H1 (cell line): ENCODE measurements around the gene ZNF66. TPM values are rescaled to one million over a fixed set of nuclear protein-coding genes. Genes with fewer than 3 reads are reported as not detected.

Source experiments
- CTCF ChIA-PET: fragments of 300-600 bp; sonication (Branson Sonifier 250); formaldehyde crosslinking; loops from one replicate; lab custom pipeline; 2021; ENCODE audit not compliant: partially characterized antibody; lab: Charles Lee
- POLR2A ChIA-PET: fragments of 300-600 bp; sonication (Branson Sonifier 250); formaldehyde crosslinking; loops from one replicate; lab custom pipeline; 2021; ENCODE audit warnings: inconsistent platforms; ENCODE audit not compliant: partially characterized antibody; lab: Charles Lee
- DNase-seq, 2 experiments: peaks; one replicate each; pipeline versions ENCODE4 v3.0.0 to v3.0.0-alpha.2; 2010 to 2022; ENCODE audit warnings: low spot score in 2 of 2, low read depth in 1 of 2, mixed read lengths in 1 of 2
- FAIRE-seq: peaks from 2 replicates; lab custom pipeline; 2011; peaks lifted over from hg19 to GRCh38; lab: Jason Lieb, UNC
- H2AFZ ChIP-seq: 2 replicates; pipeline ENCODE4 v1.8.1; 2012; ENCODE audit warnings: low read length, inconsistent platforms
- H2AK5ac ChIP-seq: 2 replicates; pipeline ENCODE4 v1.6.1; 2013; ENCODE audit warnings: low read depth, low read length
- H2BK120ac ChIP-seq: replicated peaks from 2 replicates; pipeline ENCODE3; 2013; ENCODE audit warnings: low read depth, low read length, inconsistent platforms
- H2BK12ac ChIP-seq: 2 replicates; pipeline ENCODE4 v1.6.1; 2013; ENCODE audit warnings: low read depth, low read length
- H2BK15ac ChIP-seq: 2 replicates; pipeline ENCODE4 v1.6.1; 2013; ENCODE audit warnings: low read length
- H2BK20ac ChIP-seq: 2 replicates; pipeline ENCODE4 v1.6.1; 2013; ENCODE audit warnings: low read length
- H2BK5ac ChIP-seq: 2 replicates; pipeline ENCODE4 v1.6.1; 2013; ENCODE audit warnings: low read depth, low read length
- H3K14ac ChIP-seq: 2 replicates; pipeline ENCODE4 v1.6.1; 2013; ENCODE audit warnings: inconsistent platforms; ENCODE audit not compliant: insufficient read length
- H3K18ac ChIP-seq: 2 replicates; pipeline ENCODE4 v1.6.1; 2013; ENCODE audit warnings: low read length; ENCODE audit errors: extremely low read depth
- H3K23ac ChIP-seq: 2 replicates; pipeline ENCODE4 v1.6.1; 2013; ENCODE audit warnings: inconsistent platforms; ENCODE audit not compliant: insufficient read length
- H3K23me2 ChIP-seq: 2 replicates; pipeline ENCODE4 v1.6.1; 2013; ENCODE audit warnings: low read depth, low read length
- H3K27ac ChIP-seq: 2 replicates; pipeline ENCODE4 v1.6.1; 2011; ENCODE audit warnings: low read depth, low read length, inconsistent platforms
- H3K27me3 ChIP-seq, 4 experiments: replicated peaks in 1 of 4; 1 replicate in 1 of 4; 2 replicates in 3 of 4; pipeline versions ENCODE4 v1.6.1 to v1.8.1; 2011 to 2013; ENCODE audit warnings: low read length in 3 of 4, mild to moderate bottlenecking in 3 of 4, inconsistent platforms in 2 of 4, mixed read lengths in 2 of 4, moderate library complexity in 1 of 4; ENCODE audit not compliant: control insufficient read depth in 3 of 4, insufficient read depth in 3 of 4; ENCODE audit errors: extremely low read depth in 1 of 4
- H3K36me3 ChIP-seq, 4 experiments: 2 replicates each; pipeline versions ENCODE4 v1.6.1 to v1.8.1; 2011 to 2013; ENCODE audit warnings: mild to moderate bottlenecking in 4 of 4, low read length in 3 of 4, moderate library complexity in 2 of 4, control low read depth in 1 of 4, inconsistent platforms in 1 of 4; ENCODE audit not compliant: insufficient read depth in 4 of 4, control insufficient read depth in 2 of 4
- H3K4ac ChIP-seq: replicated peaks from 2 replicates; pipeline ENCODE3; 2013; ENCODE audit warnings: low read length, low read depth, mixed read lengths, inconsistent platforms; ENCODE audit not compliant: insufficient read length
- H3K4me1 ChIP-seq, 4 experiments: replicated peaks in 1 of 4; 1 replicate in 1 of 4; 2 replicates in 3 of 4; pipeline versions ENCODE4 v1.6.1 to v1.8.1; 2011 to 2013; ENCODE audit warnings: low read length in 3 of 4, inconsistent platforms in 2 of 4, mixed read lengths in 1 of 4; ENCODE audit not compliant: insufficient read depth in 4 of 4, control insufficient read depth in 3 of 4
- H3K4me2 ChIP-seq, 2 experiments: 2 replicates each; pipeline versions ENCODE4 v1.6.1 to v1.8.1; 2011 to 2013; ENCODE audit warnings: low read depth in 2 of 2, low read length in 2 of 2, control low read depth in 1 of 2, inconsistent platforms in 1 of 2, mild to moderate bottlenecking in 1 of 2; ENCODE audit not compliant: insufficient read depth in 1 of 2
- H3K4me3 ChIP-seq, 4 experiments: fragments of 200-600, 300-600 bp in 1 of 4; sonication (generic), shearing (Covaris generic), sonication (Bioruptor Twin) in 1 of 4; 2 replicates each; pipeline versions ENCODE4 v1.5.1 to v1.8.1; 2011 to 2016; ENCODE audit warnings: low read length in 4 of 4, low read depth in 3 of 4, control low read depth in 2 of 4, inconsistent platforms in 2 of 4, mild to moderate bottlenecking in 2 of 4, mixed read lengths in 1 of 4, moderate library complexity in 1 of 4; ENCODE audit not compliant: insufficient read depth in 2 of 4; ENCODE audit errors: extremely low read depth in 1 of 4
- H3K56ac ChIP-seq: replicated peaks from 2 replicates; pipeline ENCODE3; 2013; ENCODE audit warnings: low read depth, mild to moderate bottlenecking, mixed read lengths, low read length, inconsistent platforms; ENCODE audit not compliant: insufficient read length
- H3K79me1 ChIP-seq: 2 replicates; pipeline ENCODE4 v1.6.1; 2013; ENCODE audit warnings: low read depth, low read length, control low read depth
- H3K79me2 ChIP-seq, 2 experiments: 2 replicates each; pipeline versions ENCODE4 v1.6.1 to v1.8.1; 2012 to 2013; ENCODE audit warnings: low read length in 2 of 2, mild to moderate bottlenecking in 2 of 2, inconsistent platforms in 1 of 2; ENCODE audit not compliant: insufficient read depth in 2 of 2, control insufficient read depth in 1 of 2
- H3K9ac ChIP-seq, 4 experiments: replicated peaks in 1 of 4; 1 replicate in 1 of 4; 2 replicates in 3 of 4; pipeline versions ENCODE4 v1.6.1 to v1.8.1; 2011 to 2013; ENCODE audit warnings: low read depth in 3 of 4, low read length in 3 of 4, control low read depth in 2 of 4, mild to moderate bottlenecking in 2 of 4, moderate library complexity in 2 of 4, inconsistent platforms in 1 of 4; ENCODE audit errors: extremely low read depth in 1 of 4
- H3K9me3 ChIP-seq, 2 experiments: 2 replicates each; pipeline versions ENCODE4 v1.6.1 to v1.8.1; 2012 to 2013; ENCODE audit warnings: mild to moderate bottlenecking in 2 of 2, moderate library complexity in 2 of 2, control low read depth in 1 of 2, inconsistent platforms in 1 of 2, low read depth in 1 of 2, low read length in 1 of 2, mixed read lengths in 1 of 2; ENCODE audit not compliant: insufficient read depth in 2 of 2
- H4K20me1 ChIP-seq, 2 experiments: replicated peaks in 1 of 2; 2 replicates each; pipeline versions ENCODE3 to v1.8.1; 2011 to 2013; ENCODE audit warnings: inconsistent platforms in 2 of 2, low read length in 2 of 2, mild to moderate bottlenecking in 1 of 2; ENCODE audit not compliant: insufficient read depth in 2 of 2, control insufficient read depth in 1 of 2
- H4K5ac ChIP-seq: 2 replicates; pipeline ENCODE4 v1.6.1; 2013; ENCODE audit warnings: low read length, low read depth, mixed read lengths, inconsistent platforms; ENCODE audit not compliant: insufficient read length
- H4K8ac ChIP-seq: 2 replicates; pipeline ENCODE4 v1.8.0; 2013; ENCODE audit warnings: mild to moderate bottlenecking, moderate library complexity, low read length, inconsistent platforms; ENCODE audit not compliant: insufficient read depth; ENCODE audit errors: extremely low read depth
- H4K91ac ChIP-seq: replicated peaks from 2 replicates; pipeline ENCODE3; 2013; ENCODE audit warnings: low read length, mixed read lengths, inconsistent platforms; ENCODE audit not compliant: insufficient read length
- CTBP2 ChIP-seq: IDR thresholded peaks from 2 replicates; pipeline ENCODE4 v1.7.0; 2011; ENCODE audit warnings: borderline replicate concordance, mild to moderate bottlenecking, moderate library complexity, mixed read lengths, low read length; ENCODE audit not compliant: insufficient read depth, insufficient read length
- HDAC6 ChIP-seq: IDR thresholded peaks from one replicate; pipeline ENCODE4 v1.7.1; 2012; ENCODE audit warnings: low read depth, mild to moderate bottlenecking, inconsistent platforms, low read length, moderate library complexity
- KDM1A ChIP-seq: fragments of 200-600, 300-600 bp; sonication (generic); IDR thresholded peaks from 2 replicates; pipeline ENCODE4 v1.7.1; 2016; ENCODE audit warnings: mild to moderate bottlenecking, low read length, borderline replicate concordance
- KDM4A ChIP-seq: IDR thresholded peaks from one replicate; pipeline ENCODE4 v1.7.1; 2012; ENCODE audit warnings: low read depth, mild to moderate bottlenecking, moderate library complexity, low read length, inconsistent platforms; ENCODE audit not compliant: severe bottlenecking
- MAFK ChIP-seq: IDR thresholded peaks from 2 replicates; pipeline ENCODE4 v1.6.1; 2012; ENCODE audit warnings: low read depth, mild to moderate bottlenecking, improper control_type of control experiment, low read length
- NANOG ChIP-seq: IDR thresholded peaks from 2 replicates; pipeline ENCODE4 v1.6.1; 2011; ENCODE audit warnings: low read length, low read depth, mild to moderate bottlenecking, inconsistent platforms; ENCODE audit not compliant: insufficient read depth, poor library complexity, severe bottlenecking
- PHF8 ChIP-seq: fragments of 200-600 bp; sonication (generic); conservative IDR thresholded peaks from 2 replicates; pipeline ENCODE4 v1.7.1; 2012; ENCODE audit warnings: low read depth, mild to moderate bottlenecking, inconsistent platforms, low read length, moderate library complexity
- RAD21 ChIP-seq, 2 experiments: IDR thresholded peaks in 1 of 2; conservative IDR thresholded peaks in 1 of 2; 2 replicates each; pipeline ENCODE4 v1.6.1; 2011; ENCODE audit warnings: low read depth in 2 of 2, low read length in 2 of 2, improper control_type of control experiment in 1 of 2, inconsistent platforms in 1 of 2, mild to moderate bottlenecking in 1 of 2, moderate library complexity in 1 of 2
- RFX5 ChIP-seq: IDR thresholded peaks from 2 replicates; pipeline ENCODE4 v1.6.1; 2011; ENCODE audit warnings: low read depth, low read length, improper control_type of control experiment, borderline replicate concordance
- SAP30 ChIP-seq: fragments of 300-600 bp; sonication (generic); IDR thresholded peaks from 2 replicates; pipeline ENCODE4 v1.7.1; 2012; ENCODE audit warnings: low read length, moderate library complexity, mild to moderate bottlenecking, inconsistent platforms; ENCODE audit not compliant: insufficient read depth, insufficient replicate concordance
- SP4 ChIP-seq: IDR thresholded peaks from 2 replicates; pipeline ENCODE4 v1.6.1; 2012; ENCODE audit warnings: low read length, inconsistent platforms
- SRF ChIP-seq: IDR thresholded peaks from 2 replicates; pipeline ENCODE4 v1.6.1; 2011; ENCODE audit warnings: mild to moderate bottlenecking, low read depth, low read length, moderate library complexity
- TAF1 ChIP-seq: IDR thresholded peaks from 2 replicates; pipeline ENCODE4 v1.6.1; 2011; ENCODE audit warnings: mild to moderate bottlenecking, low read depth, low read length
- TBP ChIP-seq: IDR thresholded peaks from 2 replicates; pipeline ENCODE4 v1.6.1; 2011; ENCODE audit warnings: low read depth, low read length, improper control_type of control experiment
- WGBS, 2 experiments: shearing (Covaris generic) in 1 of 2; methylation state at CpG; one replicate each; pipeline versions ENCODE4 v1.1.6 to v1.1.7; 2013 to 2015; ENCODE audit warnings: low lambda C conversion rate in 2 of 2, mixed read lengths in 2 of 2, inconsistent platforms in 1 of 2, low coverage in 1 of 2, missing lambda C conversion rate in 1 of 2; ENCODE audit not compliant: insufficient replicate concordance in 2 of 2, insufficient coverage in 1 of 2, insufficient read length in 1 of 2; ENCODE audit errors: extremely low coverage in 1 of 2, missing lambda C conversion rate in 1 of 2; 5-methylcytosine and 5-hydroxymethylcytosine counted together
- polyA plus RNA-seq, 7 experiments: library from polyadenylated mRNA; depleted of rRNA in 3 of 7; stranded (reverse) in 5 of 7; unstranded in 2 of 7; fragments of >200 nt in 5 of 7; fragments of 200-250 nt in 2 of 7; gene quantifications; 1 replicate in 5 of 7; 2 replicates in 1 of 7; 4 replicates in 1 of 7; pipeline versions ENCODE4 v1.2.1 to v1.2.3, GENCODE V29; 2011 to 2013; ENCODE audit warnings: missing spikeins in 2 of 7, mixed read lengths in 2 of 7
- total RNA-seq: library from RNA; stranded (reverse); fragmentation: NEBNext Ultra II Directional; extraction: Animal tissue kit (Norgen Biotek cat#: 25700); gene quantifications from 2 replicates; pipeline ENCODE4 v1.2.1, GENCODE V29; 2021

Gene ZNF66
- total and polyA plus RNA-seq, 2 of the 8 experiments (the other 6 are each of a cell fraction or from before 2014, with no cell fraction given), result 13.3 to 59.7 TPM

GRCh38 chr19:20840371-20840770, 64.3 kb downstream of the ZNF66 start:
- Histone ChIP-seq H3K9me3 (peaks cover 17 to 28% of the 10 kb centered on the region in 2 experiments), H2BK20ac (no peak overlapping the region), H3K23ac (no peak overlapping the region), H3K4ac (no peak overlapping the region), H4K5ac (no peak overlapping the region), H4K91ac (no peak overlapping the region), H3K4me3 (no peak overlapping the region), H3K14ac (no peak overlapping the region), H2BK12ac (no peak overlapping the region), H2BK120ac (no peak overlapping the region), H3K4me2 (no peak overlapping the region), H3K56ac (no peak overlapping the region), H2BK5ac (no peak overlapping the region), H4K20me1 (no peaks in the 10 kb centered on the region), H3K4me1 (no peaks in the 10 kb centered on the region), H3K27me3 (no peaks in the 10 kb centered on the region), H3K27ac (no peak overlapping the region), H2BK15ac (no peak overlapping the region), H3K9ac (no peak overlapping the region), H3K23me2 (no peaks in the 10 kb centered on the region), H3K79me2 (no peaks in the 10 kb centered on the region), H2AFZ (no peak overlapping the region), H4K8ac (no peak overlapping the region), H3K79me1 (no peaks in the 10 kb centered on the region), H3K36me3 (peaks cover 0 to 9% (median 0%) of the 10 kb centered on the region in 4 experiments; a peak in 2 of 8 replicates), H3K18ac (no peak overlapping the region), H2AK5ac (no peak overlapping the region)
- DNase-seq (no peak), FAIRE-seq (no peak)
- WGBS, 2 experiments, result 97% methylated on average over 3 of the region's 3 CpGs; no CpG with 5 or more reads in 1 of the 2 experiments
- ChIA-PET CTCF (no interaction called here), POLR2A (interaction anchor here (0.6 kb wide), 1 partner anchor 674 kb away, joined by 4 read pairs; no protein-coding TSS in a partner anchor)
- TF ChIP-seq TAF1 (no peak), KDM4A (no peak), CTBP2 (no peak), HDAC6 (no peak), KDM1A (no peak), RFX5 (no peak), PHF8 (no peak), NANOG (no peak), SRF (no peak), RAD21 (IDR thresholded peaks at IDR 0.05 in 1 of 2, conservative IDR thresholded peaks at IDR 0.05 in 1 of 2; ENCODE audit: low read depth in 2 of 2, low read length in 2 of 2) (no peak), SAP30 (no peak), TBP (no peak), SP4 (no peak), MAFK (no peak)
